ENCODE data around the gene ARMC2. TPM values are rescaled to one million over a fixed set of nuclear protein-coding genes. Genes with fewer than 3 reads are reported as not detected.

The ARMC2 gene
- total and polyA plus RNA-seq, 2 donors (not counting 3 experiments of a cell fraction or from before 2014, with no cell fraction given) = 1.7 to 3.7 TPM

GRCh38 chr6:108996208-108996607, 148.0 kb downstream of the ARMC2 start:
- peaks cover 1% of the 10 kb centered on the region for H4K20me1 ChIP-seq (replicated peaks; ENCODE audit: control insufficient read depth, extremely low read depth, insufficient read depth, low read length)
- FAIRE-seq (no peak), DNase-seq (ENCODE audit: low read depth, low spot score) (no peak)
- no peaks in the 10 kb centered on the region for H3K4me1 ChIP-seq (ENCODE audit: control insufficient read depth, extremely low read depth, insufficient read depth, low read length)
- ChIA-PET CTCF (no interaction called here), POLR2A (no interaction called here)
- no peak overlapping the region for H3K27ac ChIP-seq (ENCODE audit: insufficient read depth, low read depth, low read length)
- intact Hi-C loops (cut with micrococcal nuclease) = no loop called here
- no peaks in the 10 kb centered on the region for H3K9me1 ChIP-seq (replicated peaks; ENCODE audit: control insufficient read depth, extremely low read depth, insufficient read depth, low read length)
- BruUV-seq (replicated peaks) = no TSS peak
- dilution Hi-C loops (cut with MboI; ENCODE audit: extremely low pct_ligation_motif_present, low sequenced_read_pairs) = no loop called here
- H3K4me3 ChIP-seq (replicated peaks in 1 of 3; ENCODE audit: insufficient read depth in 1 of 3, low read depth in 1 of 3, low read length in 3 of 3) = no peak overlapping the region
- no peak overlapping the region for H3K9ac ChIP-seq (replicated peaks; ENCODE audit: extremely low read depth, insufficient read depth, low read length)
- TF ChIP-seq POLR2AphosphoS5 (IDR thresholded peaks at IDR 0.05; ENCODE audit: insufficient read depth, low read depth, low read length) (no peak), GATA2 (IDR thresholded peaks at IDR 0.05; ENCODE audit: insufficient read depth, insufficient read length, low read depth, low read length) (no peak), CTCF (IDR thresholded peaks at IDR 0.05; ENCODE audit: extremely low read depth in 1 of 2, insufficient read depth in 1 of 2, low read depth in 1 of 2, low read length in 2 of 2) (no peak), POLR2A (IDR thresholded peaks at IDR 0.05; ENCODE audit: low read depth, low read length) (no peak), FOS (IDR thresholded peaks at IDR 0.05; ENCODE audit: borderline replicate concordance, insufficient read depth, low read length) (no peak), EZH2 (IDR thresholded peaks at IDR 0.05; ENCODE audit: borderline replicate concordance, low read depth, low read length, severe bottlenecking) (no peak), MYC (IDR thresholded peaks at IDR 0.05; ENCODE audit: low read depth, low read length) (no peak)
- peaks cover under 1 to 3% of the 10 kb centered on the region in 2 experiments for H3K36me3 ChIP-seq (ENCODE audit: control insufficient read depth in 2 of 2, extremely low read depth in 1 of 2, insufficient read depth in 2 of 2, low read length in 2 of 2)
- no peak overlapping the region for H2AFZ ChIP-seq (ENCODE audit: low read depth, low read length)
- H3K9me3 ChIP-seq (replicated peaks; ENCODE audit: control insufficient read depth, insufficient read depth, low read length) = no peaks in the 10 kb centered on the region
- H3K27me3 ChIP-seq (ENCODE audit: control insufficient read depth in 2 of 2, insufficient read depth in 2 of 2, low read length in 2 of 2) = no peaks in the 10 kb centered on the region
- no peak overlapping the region for H3K4me2 ChIP-seq (ENCODE audit: insufficient read depth, low read length)
- H3K79me2 ChIP-seq (ENCODE audit: control insufficient read depth, insufficient read depth, low read length) = no peaks in the 10 kb centered on the region
